HEK293T (cell line): Measurements from ENCODE around the gene SLC25A21.
"Not testable (repeated sequence)": the region's sequence is repeated elsewhere in the genome, so short reads cannot be mapped to it uniquely, and the experiment has no call there.

Source experiments
- BHLHE40 ChIP-seq: fragments of 450-650 bp; IDR thresholded peaks from 2 replicates; pipeline ENCODE4 v1.6.1; 2016; ENCODE audit warnings: mild to moderate bottlenecking, moderate library complexity, borderline replicate concordance
- CTBP1 ChIP-seq: fragments of 450-650 bp; IDR thresholded peaks from 2 replicates; pipeline ENCODE4 v1.6.1; 2016; ENCODE audit warnings: borderline replicate concordance
- ELF4 ChIP-seq: fragments of 450-650 bp; IDR thresholded peaks from 2 replicates; pipeline ENCODE4 v1.6.1; 2017; ENCODE audit warnings: antibody characterized with exemption
- FOXK2 ChIP-seq: fragments of 450-650 bp; IDR thresholded peaks from 2 replicates; pipeline ENCODE4 v1.6.1; 2016; ENCODE audit warnings: mild to moderate bottlenecking
- FOXM1 ChIP-seq: fragments of 450-650 bp; IDR thresholded peaks from 2 replicates; pipeline ENCODE4 v1.6.1; 2017; ENCODE audit warnings: mild to moderate bottlenecking, borderline replicate concordance
- HDGF ChIP-seq: fragments of 450-650 bp; IDR thresholded peaks from 2 replicates; pipeline ENCODE4 v1.6.1; 2017; ENCODE audit warnings: antibody characterized with exemption, borderline replicate concordance
- SP1 ChIP-seq: fragments of 450-650 bp; IDR thresholded peaks from 2 replicates; pipeline ENCODE4 v1.6.1; 2017
- SUZ12 ChIP-seq: fragments of 450-650 bp; IDR thresholded peaks from 2 replicates; pipeline ENCODE4 v1.6.1; 2016; ENCODE audit warnings: mild to moderate bottlenecking
- TF ChIP-seq, protein P1 (sequence below): fragments of 450-650 bp; IDR thresholded peaks from 2 replicates; pipeline ENCODE4 v1.6.1; 2016

DNA sequence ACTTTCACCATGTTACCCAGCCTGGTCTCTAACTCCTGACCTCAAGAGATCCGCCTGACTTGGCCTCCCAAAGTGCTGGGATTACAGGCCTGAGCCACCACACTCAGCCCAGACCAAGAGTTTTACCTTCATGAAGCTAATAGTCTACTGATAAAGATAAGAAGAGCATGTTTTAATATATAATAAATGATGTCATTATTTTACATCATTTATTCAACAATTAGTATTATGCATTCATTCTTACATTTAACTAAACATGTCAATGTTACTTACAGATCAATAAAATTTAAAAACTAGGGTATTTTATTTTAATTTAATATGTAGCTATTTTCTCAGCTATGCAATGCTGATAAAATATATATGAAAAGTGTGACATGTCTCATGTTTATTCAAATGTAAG lies 26.0 kb downstream of the SLC25A21 start:
- not testable (repeated sequence) for TF ChIP-seq ELF4, CTBP1, FOXK2, SP1, HDGF, FOXM1, SUZ12, BHLHE40
- TF ChIP-seq, protein P1, sequence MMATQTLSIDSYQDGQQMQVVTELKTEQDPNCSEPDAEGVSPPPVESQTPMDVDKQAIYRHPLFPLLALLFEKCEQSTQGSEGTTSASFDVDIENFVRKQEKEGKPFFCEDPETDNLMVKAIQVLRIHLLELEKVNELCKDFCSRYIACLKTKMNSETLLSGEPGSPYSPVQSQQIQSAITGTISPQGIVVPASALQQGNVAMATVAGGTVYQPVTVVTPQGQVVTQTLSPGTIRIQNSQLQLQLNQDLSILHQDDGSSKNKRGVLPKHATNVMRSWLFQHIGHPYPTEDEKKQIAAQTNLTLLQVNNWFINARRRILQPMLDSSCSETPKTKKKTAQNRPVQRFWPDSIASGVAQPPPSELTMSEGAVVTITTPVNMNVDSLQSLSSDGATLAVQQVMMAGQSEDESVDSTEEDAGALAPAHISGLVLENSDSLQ: not testable (repeated sequence)
